A549 (cell line): ENCODE results near the gene EYA2. TPM values are rescaled to one million over a fixed set of nuclear protein-coding genes. Genes with fewer than 3 reads are reported as not detected.

Source experiments
- ATAC-seq, 2 experiments: fragments of 200-7000 bp in 1 of 2; fragments of >200 bp in 1 of 2; cut with Nextera tagmentation in 1 of 2; cut with Tn5 transposase in 1 of 2; 3 replicates each; pipeline versions ENCODE4 v1.8.0 to v1.9.1; 2018 to 2020; ENCODE audit warnings: mild to moderate bottlenecking in 1 of 2, moderate library complexity in 1 of 2
- CTCF ChIA-PET: fragments of 300-600 bp; sonication (Branson Sonifier 250); formaldehyde crosslinking; extraction: SDS; loops from one replicate; lab custom pipeline; 2021; ENCODE audit warnings: antibody characterized with exemption, inconsistent platforms; lab: Yijun Ruan, JAX
- POLR2A ChIA-PET: fragments of 350-600 bp; formaldehyde crosslinking; extraction: SDS; loops from one replicate; lab custom pipeline; 2021; ENCODE audit warnings: antibody characterized with exemption, inconsistent platforms; lab: Yijun Ruan, JAX
- DNase-seq, 2 experiments: peaks; one replicate each; pipeline versions ENCODE4 v3.0.0 to v3.0.0-alpha.2; 2011 to 2016; ENCODE audit warnings: low read depth in 1 of 2, low spot score in 1 of 2
- FAIRE-seq: peaks from 2 replicates; lab custom pipeline; 2011; peaks lifted over from hg19 to GRCh38; lab: Jason Lieb, UNC
- H3K27ac ChIP-seq, 2 experiments: fragments of >200 bp; sonication (Bioruptor Twin); formaldehyde crosslinking; 3 replicates each; pipeline ENCODE4 v1.5.1; 2016 to 2017
- H3K4me1 ChIP-seq: fragments of >200 bp; sonication (Bioruptor Twin); formaldehyde crosslinking; 3 replicates; pipeline ENCODE4 v1.6.1; 2016
- H3K4me2 ChIP-seq: fragments of >200 bp; sonication (Bioruptor Twin); formaldehyde crosslinking; 3 replicates; pipeline ENCODE4 v1.6.1; 2016
- H3K4me3 ChIP-seq: fragments of >200 bp; sonication (Bioruptor Twin); formaldehyde crosslinking; 3 replicates; pipeline ENCODE4 v1.5.1; 2016
- H3K9me3 ChIP-seq: fragments of >200 bp; sonication (Bioruptor Twin); formaldehyde crosslinking; 3 replicates; pipeline ENCODE4 v1.6.1; 2016
- BHLHE40 ChIP-seq: IDR thresholded peaks from 2 replicates; pipeline ENCODE4 v1.6.1; 2012; ENCODE audit warnings: low read depth, low read length, inconsistent platforms
- CBX8 ChIP-seq: fragments of 200-600 bp; sonication (generic); IDR thresholded peaks from 2 replicates; pipeline ENCODE4 v1.6.1; 2016
- CEBPB ChIP-seq, 2 experiments: fragments of >200 bp in 1 of 2; sonication (Bioruptor Twin) in 1 of 2; formaldehyde crosslinking in 1 of 2; IDR thresholded peaks; 2 replicates each; pipeline ENCODE4 v1.6.1; 2012 to 2016
- EHMT2 ChIP-seq: fragments of 200-600 bp; sonication (generic); IDR thresholded peaks from 2 replicates; pipeline ENCODE4 v1.6.1; 2016; ENCODE audit warnings: antibody characterized with exemption, low read depth, mild to moderate bottlenecking, moderate library complexity
- EP300 ChIP-seq, 2 experiments: fragments of >200 bp; sonication (Bioruptor Twin); formaldehyde crosslinking; IDR thresholded peaks; 2 replicates in 1 of 2; 3 replicates in 1 of 2; pipeline ENCODE4 v1.6.1; 2016 to 2017
- FOSL2 ChIP-seq, 2 experiments: fragments of 450-650 bp in 1 of 2; fragments of >200 bp in 1 of 2; sonication (Bioruptor Twin) in 1 of 2; formaldehyde crosslinking; IDR thresholded peaks; 2 replicates each; pipeline versions ENCODE4 v1.5.0 to v1.6.1; 2016 to 2020; ENCODE audit warnings: mild to moderate bottlenecking in 1 of 2, moderate library complexity in 1 of 2
- FOXS1 ChIP-seq: fragments of 250-450 bp; sonication (Bioruptor Pico); IDR thresholded peaks from 2 replicates; pipeline ENCODE4 v1.5.0; 2020; ENCODE audit warnings: mild to moderate bottlenecking, moderate library complexity
- GATA3 ChIP-seq: IDR thresholded peaks from 2 replicates; pipeline ENCODE4 v1.6.1; 2012; ENCODE audit warnings: borderline replicate concordance
- HDAC2 ChIP-seq: fragments of 200-600 bp; sonication (generic); IDR thresholded peaks from 2 replicates; pipeline ENCODE4 v1.6.1; 2016
- JUNB ChIP-seq: fragments of >200 bp; sonication (Bioruptor Twin); formaldehyde crosslinking; IDR thresholded peaks from 2 replicates; pipeline ENCODE4 v1.6.1; 2016
- KDM1A ChIP-seq: fragments of 200-600 bp; sonication (generic); IDR thresholded peaks from 2 replicates; pipeline ENCODE4 v1.6.1; 2016; ENCODE audit warnings: low read depth, mild to moderate bottlenecking
- KDM5A ChIP-seq: fragments of 200-600 bp; sonication (generic); IDR thresholded peaks from 2 replicates; pipeline ENCODE4 v1.6.1; 2016; ENCODE audit warnings: antibody characterized with exemption, mild to moderate bottlenecking
- NPAS2 ChIP-seq: fragments of 250-450 bp; sonication (Bioruptor Pico); IDR thresholded peaks from 2 replicates; pipeline ENCODE4 v1.8.0; 2022; ENCODE audit warnings: mild to moderate bottlenecking, moderate library complexity, borderline replicate concordance
- NR3C1 ChIP-seq: fragments of >200 bp; sonication (Bioruptor Twin); formaldehyde crosslinking; IDR thresholded peaks from 3 replicates; pipeline ENCODE4 v1.6.1; 2017
- PBX3 ChIP-seq: IDR thresholded peaks from 2 replicates; pipeline ENCODE4 v1.6.1; 2012
- PHF8 ChIP-seq: fragments of 200-600 bp; sonication (generic); IDR thresholded peaks from 2 replicates; pipeline ENCODE4 v1.6.1; 2016; ENCODE audit warnings: low read depth, mild to moderate bottlenecking, antibody characterized with exemption, moderate library complexity, borderline replicate concordance
- POLR2A ChIP-seq: IDR thresholded peaks from 2 replicates; pipeline ENCODE4 v1.6.1; 2012; ENCODE audit warnings: mild to moderate bottlenecking, low read length
- RCOR1 ChIP-seq: fragments of 150-350 bp; IDR thresholded peaks from 2 replicates; pipeline ENCODE4 v1.6.1; 2014; ENCODE audit warnings: antibody characterized with exemption, low read length, low read depth
- TFCP2L1 ChIP-seq: fragments of 250-450 bp; sonication (Bioruptor Pico); IDR thresholded peaks from 2 replicates; pipeline ENCODE4 v1.5.0; 2021; ENCODE audit warnings: mild to moderate bottlenecking
- ZSCAN20 ChIP-seq: fragments of 250-450 bp; sonication (Bioruptor Pico); IDR thresholded peaks from 2 replicates; pipeline ENCODE4 v1.8.0; 2022; ENCODE audit warnings: mild to moderate bottlenecking, moderate library complexity
- WGBS: methylation state at CpG from one replicate; pipeline ENCODE4 v1.1.6; 2017; ENCODE audit errors: missing lambda C conversion rate; 5-methylcytosine and 5-hydroxymethylcytosine counted together
- polyA plus RNA-seq, 4 experiments: library from polyadenylated mRNA; depleted of rRNA in 3 of 4; stranded (reverse); fragments of >200 nt; fragmentation: RNase III in 1 of 4; extraction: RNeasy Plus Mini Kit Qiagen cat#74134 plus additional on column Dnase treatment in 1 of 4; gene quantifications; 2 replicates in 3 of 4; 3 replicates in 1 of 4; pipeline ENCODE4 v1.2.3, GENCODE V29; 2011 to 2017
- TF ChIP-seq, protein P1 (sequence below): fragments of 450-650 bp; IDR thresholded peaks from 2 replicates; pipeline ENCODE4 v1.6.1; 2014; ENCODE audit warnings: antibody characterized with exemption

The EYA2 gene
- polyA plus RNA-seq, 2 of the 4 experiments (the other 2 are of a cell fraction), result 4.5 to 4.6 TPM

DNA sequence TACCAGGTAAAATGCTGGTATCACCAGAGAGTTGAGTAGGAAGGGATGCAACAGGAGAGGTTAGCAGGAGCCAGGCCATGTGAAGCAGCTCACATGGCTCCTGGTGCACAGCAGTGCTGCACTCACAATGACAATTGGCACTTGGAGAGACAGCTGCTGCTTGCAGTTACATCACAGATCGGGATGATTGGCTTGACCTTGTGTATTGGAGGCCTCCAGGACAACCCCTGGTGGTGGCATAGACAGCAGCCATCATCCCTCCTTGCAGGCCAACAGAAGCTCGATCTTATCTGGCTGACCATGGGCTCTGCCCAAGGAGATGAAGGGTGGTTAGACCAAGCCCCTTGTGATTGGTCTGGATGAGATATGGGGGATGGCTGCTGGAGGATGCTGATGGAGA, 73.0 kb downstream of the EYA2 start:
- POLR2A ChIA-PET, result no interaction called here
- H3K4me3 ChIP-seq, result no peak overlapping the region

GRCh38 chr20:46970937-46971630, 76.4 kb downstream of the EYA2 start:
- ATAC-seq (peak; percentile 96 to 99), FAIRE-seq (peak; percentile 72), DNase-seq (peak; percentile 92 to 94)
- TF ChIP-seq HDAC2 (no peak), CEBPB (IDR thresholded peaks at IDR 0.05) (peak in 1 of 2 experiments; percentile 73; a peak in 2 of 4 replicates), TFCP2L1 (CRISPR knock-in tag) (no peak), POLR2A (no peak), GATA3 (peak; percentile 39; the same call in 1 of the 2 replicates), FOSL2 (IDR thresholded peaks at IDR 0.05) (no peak), FOSL2 (CRISPR knock-in tag; IDR thresholded peaks at IDR 0.05) (peak; percentile 30; the same call in 1 of the 2 replicates), PBX3 (no peak)
- TF ChIP-seq, protein P1, sequence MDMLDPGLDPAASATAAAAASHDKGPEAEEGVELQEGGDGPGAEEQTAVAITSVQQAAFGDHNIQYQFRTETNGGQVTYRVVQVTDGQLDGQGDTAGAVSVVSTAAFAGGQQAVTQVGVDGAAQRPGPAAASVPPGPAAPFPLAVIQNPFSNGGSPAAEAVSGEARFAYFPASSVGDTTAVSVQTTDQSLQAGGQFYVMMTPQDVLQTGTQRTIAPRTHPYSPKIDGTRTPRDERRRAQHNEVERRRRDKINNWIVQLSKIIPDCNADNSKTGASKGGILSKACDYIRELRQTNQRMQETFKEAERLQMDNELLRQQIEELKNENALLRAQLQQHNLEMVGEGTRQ, result peak; percentile 97
- CTCF ChIA-PET, result no interaction called here
- Histone ChIP-seq H3K9me3 (no peaks in the 10 kb centered on the region), H3K4me2 (peak overlapping the region; percentile 33), H3K4me3 (no peak overlapping the region), H3K4me1 (peaks cover 3% of the 10 kb centered on the region; the same call in 1 of the 3 replicates), H3K27ac (peak overlapping the region; percentile 37 to 78; a peak in 5 of 6 replicates)
- POLR2A ChIA-PET, result interaction anchor here (1.0 kb wide), 1 partner anchor 12 kb away, joined by 3 read pairs; no protein-coding TSS in a partner anchor
- WGBS, result 23% methylated on average over 4 of the region's 4 CpGs

More for the DNA sequence above, 73.0 kb downstream of the EYA2 start:
- CTCF ChIA-PET, result interaction anchor here (0.6 to 0.8 kb wide), 2 partner anchors 13 to 199 kb away, joined by 3 read pairs; no protein-coding TSS in a partner anchor
- Histone ChIP-seq H3K4me2 (no peak overlapping the region), H3K27ac (no peak overlapping the region), H3K9me3 (no peaks in the 10 kb centered on the region), H3K4me1 (peaks cover 15% of the 10 kb centered on the region)
- no peak for FAIRE-seq
- DNase-seq, result no peak
- WGBS, result 41% methylated on average over 2 of the region's 2 CpGs
- no peak for ATAC-seq
- TF ChIP-seq RCOR1, result no peak
- TF ChIP-seq FOXS1 (CRISPR knock-in tag), result no peak
- no peak for TF ChIP-seq HDAC2
- no peak for TF ChIP-seq KDM5A
- TF ChIP-seq EP300 (IDR thresholded peaks at IDR 0.05), result no peak
- no peak for TF ChIP-seq NR3C1
- TF ChIP-seq CBX8, result no peak
- no peak for TF ChIP-seq JUNB
- TF ChIP-seq NPAS2 (CRISPR knock-in tag), result no peak
- no peak for TF ChIP-seq CEBPB (IDR thresholded peaks at IDR 0.05)
- no peak for TF ChIP-seq BHLHE40
- TF ChIP-seq KDM1A, result no peak
- no peak for TF ChIP-seq EHMT2
- TF ChIP-seq PHF8, result no peak
- TF ChIP-seq ZSCAN20 (CRISPR knock-in tag), result no peak

DNA sequence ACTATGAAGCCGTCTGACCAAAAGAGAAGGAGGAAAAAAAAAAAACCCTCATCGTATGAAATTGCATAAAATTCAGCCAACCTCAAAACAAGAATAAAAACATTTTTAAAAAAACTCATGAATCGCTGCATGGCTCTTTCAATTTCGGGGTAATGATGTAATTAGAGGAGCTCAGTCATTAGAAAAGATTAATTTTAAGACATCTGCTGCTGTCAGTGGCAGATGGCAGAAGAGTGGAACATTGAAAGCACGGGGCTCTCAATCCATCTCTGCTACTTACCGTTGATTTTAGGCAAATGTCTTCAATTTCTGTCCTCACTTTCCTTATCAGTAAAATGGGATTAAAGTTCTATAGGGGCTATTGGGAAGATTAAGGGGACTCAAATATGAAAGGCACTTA, 79.1 kb downstream of the EYA2 start:
- POLR2A ChIA-PET, result no interaction called here
- WGBS, result 63% methylated on average over 6 of the region's 6 CpGs
- H3K4me2 ChIP-seq, result no peak overlapping the region

More for the DNA sequence above, 79.1 kb downstream of the EYA2 start:
- FAIRE-seq, result no peak
- no peak overlapping the region for H3K27ac ChIP-seq
- no peak overlapping the region for H3K4me3 ChIP-seq
- TF ChIP-seq, protein P1, result no peak
- TF ChIP-seq, all 56 proteins: peak for 0
- DNase-seq (no peak), ATAC-seq (no peak)
- Histone ChIP-seq H3K4me1 (peaks cover 3% of the 10 kb centered on the region; the same call in 1 of the 3 replicates), H3K9me3 (no peaks in the 10 kb centered on the region)
- CTCF ChIA-PET, result interaction anchor here (0.7 kb wide), 1 partner anchor 580 kb away, joined by 4 read pairs; no protein-coding TSS in a partner anchor
